Right lobe of liver (tissue), 4 donors: ENCODE data around the gene ATIC.

Experiments used
- POLR2A ChIP-seq: fragments of 450-650 bp; IDR thresholded peaks from one replicate; pipeline ENCODE4 v1.6.1; 2017; ENCODE audit warnings: antibody characterized with exemption, mild to moderate bottlenecking
- TF ChIP-seq, protein P1 (sequence below), 4 donors: fragments of 200-600 bp in 3 of 4; fragments of 450-650 bp in 1 of 4; IDR thresholded peaks; one replicate each; pipeline versions ENCODE4 v1.5.1 to v1.8.0; 2016 to 2022; ENCODE audit warnings: antibody characterized with exemption in 4 of 4, mild to moderate bottlenecking in 2 of 4
- donor health status: DM: no; HTN: no; CAD: no.
- donor health status: DM: no; HTN: no; CAD: no.
- donor health status: DM: no; HTN: yes; CAD: no.

DNA sequence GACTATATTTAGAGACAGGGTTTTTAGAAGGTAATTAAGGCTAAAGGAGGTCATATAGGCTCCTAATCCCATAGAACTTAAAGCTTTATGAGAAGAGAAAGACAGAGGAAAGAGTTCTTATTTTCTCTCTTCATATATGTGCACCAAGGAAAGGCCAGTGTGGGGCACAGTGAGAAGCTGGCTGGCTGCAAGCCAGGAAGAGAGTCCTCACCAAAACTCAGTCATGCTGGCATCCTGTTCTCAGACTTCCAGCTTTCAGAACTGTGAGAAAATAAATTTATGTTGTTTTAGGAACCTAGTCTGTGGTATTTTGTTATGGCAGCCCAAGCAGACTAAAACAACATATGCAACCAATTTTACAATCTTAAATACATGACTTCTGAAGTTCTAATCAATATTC lies 31.5 kb upstream of the ATIC start:
- no peak for TF ChIP-seq POLR2A
- TF ChIP-seq, protein P1, sequence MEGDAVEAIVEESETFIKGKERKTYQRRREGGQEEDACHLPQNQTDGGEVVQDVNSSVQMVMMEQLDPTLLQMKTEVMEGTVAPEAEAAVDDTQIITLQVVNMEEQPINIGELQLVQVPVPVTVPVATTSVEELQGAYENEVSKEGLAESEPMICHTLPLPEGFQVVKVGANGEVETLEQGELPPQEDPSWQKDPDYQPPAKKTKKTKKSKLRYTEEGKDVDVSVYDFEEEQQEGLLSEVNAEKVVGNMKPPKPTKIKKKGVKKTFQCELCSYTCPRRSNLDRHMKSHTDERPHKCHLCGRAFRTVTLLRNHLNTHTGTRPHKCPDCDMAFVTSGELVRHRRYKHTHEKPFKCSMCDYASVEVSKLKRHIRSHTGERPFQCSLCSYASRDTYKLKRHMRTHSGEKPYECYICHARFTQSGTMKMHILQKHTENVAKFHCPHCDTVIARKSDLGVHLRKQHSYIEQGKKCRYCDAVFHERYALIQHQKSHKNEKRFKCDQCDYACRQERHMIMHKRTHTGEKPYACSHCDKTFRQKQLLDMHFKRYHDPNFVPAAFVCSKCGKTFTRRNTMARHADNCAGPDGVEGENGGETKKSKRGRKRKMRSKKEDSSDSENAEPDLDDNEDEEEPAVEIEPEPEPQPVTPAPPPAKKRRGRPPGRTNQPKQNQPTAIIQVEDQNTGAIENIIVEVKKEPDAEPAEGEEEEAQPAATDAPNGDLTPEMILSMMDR (IDR thresholded peaks at IDR 0.05), result no peak
